HepG2 (cell line): ENCODE measurements around the gene FRS2. TPM values are rescaled to one million over a fixed set of nuclear protein-coding genes. Genes with fewer than 3 reads are reported as not detected.

Source experiments
- ATAC-seq: fragments of 200-7000 bp; cut with Tn5 transposase; 3 replicates; pipeline ENCODE4 v1.9.1; 2020; ENCODE audit warnings: mild to moderate bottlenecking, moderate library complexity
- BruUV-seq: library from RNA; stranded (reverse); fragments of 400-500 nt; replicated peaks from 2 replicates; lab custom pipeline; 2021; lab: Mats Ljungman, UMichigan
- CTCF ChIA-PET: fragments of 300-600 bp; formaldehyde crosslinking; extraction: SDS; loops from one replicate; lab custom pipeline; 2021; ENCODE audit warnings: low total read pairs, inconsistent platforms, low intra/inter-chr PET ratio; lab: Yijun Ruan, JAX
- POLR2A ChIA-PET: fragments of 350-600 bp; sonication (Branson Sonifier 250); formaldehyde crosslinking; loops from one replicate; lab custom pipeline; 2020; ENCODE audit warnings: antibody characterized with exemption, inconsistent platforms; lab: Yijun Ruan, JAX
- DNase-seq: peaks from one replicate; pipeline ENCODE4 v3.0.0-alpha.2; 2015; ENCODE audit warnings: low spot score
- FAIRE-seq: peaks from 3 replicates; lab custom pipeline; 2011; peaks lifted over from hg19 to GRCh38; lab: Jason Lieb, UNC
- H2AFZ ChIP-seq: one replicate; pipeline ENCODE4 v1.6.1; 2011; ENCODE audit warnings: low read length, inconsistent platforms
- H3K27ac ChIP-seq: fragments of 300-600 bp; 3 replicates; pipeline ENCODE4 v1.8.0; 2011; ENCODE audit warnings: mixed run types, mild to moderate bottlenecking, mixed read lengths, low read length, inconsistent platforms; ENCODE audit not compliant: insufficient read depth; ENCODE audit errors: extremely low read length
- H3K27me3 ChIP-seq, 2 experiments: fragments of 200-600 bp in 1 of 2; 2 replicates in 1 of 2; 3 replicates in 1 of 2; pipeline versions ENCODE4 v1.6.0 to v1.8.0; 2011; ENCODE audit warnings: low read length in 2 of 2, mild to moderate bottlenecking in 2 of 2, moderate library complexity in 2 of 2, inconsistent platforms in 1 of 2; ENCODE audit not compliant: insufficient read depth in 2 of 2, control insufficient read depth in 1 of 2
- H3K36me3 ChIP-seq, 2 experiments: fragments of 200-600 bp in 1 of 2; replicated peaks in 1 of 2; 2 replicates in 1 of 2; 3 replicates in 1 of 2; pipeline versions ENCODE4 v1.5.1 to v1.8.0; 2011; ENCODE audit warnings: low read length in 2 of 2, inconsistent platforms in 1 of 2; ENCODE audit not compliant: insufficient read depth in 2 of 2, control insufficient read depth in 1 of 2
- H3K4me1 ChIP-seq: 2 replicates; pipeline ENCODE4 v1.5.1; 2012; ENCODE audit warnings: low read length, inconsistent platforms; ENCODE audit not compliant: insufficient read depth
- H3K4me2 ChIP-seq: 2 replicates; pipeline ENCODE4 v1.6.0; 2011; ENCODE audit warnings: low read depth, low read length, inconsistent platforms
- H3K4me3 ChIP-seq, 3 experiments: fragments of 200-600 bp in 1 of 3; sonication (generic), shearing (Covaris generic) in 1 of 3; replicated peaks in 1 of 3; 2 replicates each; pipeline ENCODE4 v1.5.1; 2011 to 2016; ENCODE audit warnings: low read length in 3 of 3, inconsistent platforms in 2 of 3, low read depth in 2 of 3, mild to moderate bottlenecking in 2 of 3, control low read depth in 1 of 3, mixed read lengths in 1 of 3; ENCODE audit not compliant: insufficient read depth in 1 of 3
- H3K79me2 ChIP-seq: one replicate; pipeline ENCODE4 v1.6.1; 2011; ENCODE audit warnings: low read length, inconsistent platforms; ENCODE audit not compliant: insufficient read depth
- H3K9ac ChIP-seq: 2 replicates; pipeline ENCODE4 v1.6.0; 2011; ENCODE audit warnings: mild to moderate bottlenecking, low read depth, low read length, inconsistent platforms; ENCODE audit not compliant: insufficient read depth
- H3K9me3 ChIP-seq: 2 replicates; pipeline ENCODE4 v1.5.1; 2012; ENCODE audit warnings: mild to moderate bottlenecking, low read length
- H4K20me1 ChIP-seq: 2 replicates; pipeline ENCODE4 v1.6.0; 2011; ENCODE audit warnings: inconsistent platforms, mild to moderate bottlenecking, low read length, moderate library complexity; ENCODE audit not compliant: insufficient read depth
- AGO2 ChIP-seq: fragments of 200-400 bp; formaldehyde crosslinking; optimal IDR thresholded peaks from 2 replicates; pipeline ENCODE3; 2017; ENCODE audit warnings: mild to moderate bottlenecking, low read depth, low read length, moderate library complexity
- NFKB2 ChIP-seq: sonication (generic); formaldehyde crosslinking; IDR thresholded peaks from 2 replicates; pipeline ENCODE4 v1.4.0; 2020; ENCODE audit warnings: missing genetic modification reagents, borderline replicate concordance
- TMF1 ChIP-seq: sonication (generic); formaldehyde crosslinking; IDR thresholded peaks from 2 replicates; pipeline ENCODE4 v1.8.1; 2022; ENCODE audit warnings: low read depth, missing genetic modification reagents
- ZNF337 ChIP-seq: sonication (generic); formaldehyde crosslinking; IDR thresholded peaks from 2 replicates; pipeline ENCODE4 v1.5.1; 2020; ENCODE audit warnings: missing genetic modification reagents, low read depth, mild to moderate bottlenecking, borderline replicate concordance
- ZNF616 ChIP-seq: sonication (generic); formaldehyde crosslinking; IDR thresholded peaks from 2 replicates; pipeline ENCODE4 v1.5.0; 2020; ENCODE audit warnings: low read depth, mild to moderate bottlenecking, missing genetic modification reagents
- ZNF674 ChIP-seq: sonication (generic); formaldehyde crosslinking; IDR thresholded peaks from 2 replicates; pipeline ENCODE4 v1.5.0; 2020; ENCODE audit warnings: low read depth, mild to moderate bottlenecking, missing genetic modification reagents
- WGBS: methylation state at CpG from one replicate; pipeline ENCODE4 v1.1.6; 2017; ENCODE audit warnings: low lambda C conversion rate; 5-methylcytosine and 5-hydroxymethylcytosine counted together
- in situ Hi-C: cut with HindIII; loops from 2 replicates; pipeline ENCODE4 v1.10.0; 2017; ENCODE audit warnings: low pct_unique_long_range_greater_than_20kb; ENCODE audit not compliant: extremely low pct_ligation_motif_present
- intact Hi-C: fragments of 100-400 bp; cut with micrococcal nuclease; formaldehyde crosslinking; loops from one replicate; pipeline ENCODE4 v1.10.0; 2022; ENCODE audit not compliant: unreplicated experiment
- polyA plus RNA-seq, 8 experiments: library from polyadenylated mRNA; depleted of rRNA in 3 of 8; stranded (reverse) in 7 of 8; unstranded in 1 of 8; fragments of >200 nt; fragmentation: Illumina TruSeq in 4 of 8; extraction: Trizol in 4 of 8; gene quantifications; 2 replicates each; pipeline versions ENCODE4 v1.2.1 to v1.2.3, GENCODE V29; 2011 to 2016; ENCODE audit warnings: low read depth in 4 of 8, missing spikeins in 1 of 8, mixed read lengths in 1 of 8; ENCODE audit not compliant: insufficient read depth in 1 of 8
- total RNA-seq, 5 experiments: library from RNA; depleted of rRNA; stranded (reverse); fragments of >200 nt; fragmentation: Illumina TruSeq; extraction: Trizol; gene quantifications; 2 replicates each; pipeline ENCODE4 v1.2.3, GENCODE V29; 2016; ENCODE audit warnings: low read depth in 1 of 5
- TF ChIP-seq, protein P1 (sequence below): conservative IDR thresholded peaks from 2 replicates; pipeline ENCODE4 v1.6.1; 2018; ENCODE audit warnings: missing genetic modification reagents

Gene FRS2
- total and polyA plus RNA-seq, 2 of the 13 experiments (the other 11 are each of a cell fraction or from before 2014, with no cell fraction given), result 8.3 to 16.8 TPM

DNA sequence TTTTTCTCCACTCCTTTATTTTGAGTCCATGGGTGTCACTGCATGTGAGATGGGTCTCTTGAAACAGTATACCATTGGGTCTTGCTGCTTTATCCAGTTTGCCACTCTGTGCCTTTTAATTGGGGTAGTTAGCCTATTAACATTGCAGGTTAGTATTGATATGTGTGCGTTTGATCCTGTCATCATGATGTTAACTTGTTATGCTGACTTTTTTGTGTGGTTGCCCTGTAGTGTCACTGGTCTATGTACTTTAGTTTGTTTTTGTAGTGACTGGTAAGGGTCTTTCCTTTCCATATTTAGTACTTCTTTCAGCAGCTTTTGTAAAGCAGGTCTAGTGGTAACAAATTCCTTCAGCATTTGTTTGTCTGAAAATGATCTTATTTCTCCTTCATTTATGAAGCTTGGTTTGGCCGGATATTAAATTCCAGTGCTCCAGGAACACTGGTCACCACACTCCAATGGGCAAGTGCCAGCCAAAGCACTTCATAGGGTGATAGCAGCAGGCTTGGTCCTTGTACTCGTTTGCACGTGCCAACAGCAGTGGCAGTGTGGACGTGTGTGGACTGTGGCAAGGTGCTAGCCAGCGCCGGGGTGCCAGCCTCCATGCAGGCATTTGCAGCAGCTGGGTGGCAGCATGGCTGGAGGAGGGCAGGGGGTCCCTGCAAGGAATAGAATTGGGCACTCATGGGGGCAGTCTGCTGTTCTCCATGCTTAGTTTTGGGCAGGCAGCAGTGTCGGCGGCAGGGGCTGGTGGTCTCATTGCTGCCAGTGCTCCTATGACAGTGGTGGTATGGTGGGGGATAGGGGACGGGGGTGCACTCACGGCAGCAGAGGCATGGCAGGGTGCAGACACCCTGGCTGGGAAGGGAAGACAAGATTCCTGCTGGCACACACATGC is 53.5 kb downstream of the FRS2 start:
- H3K27ac ChIP-seq, result no peak overlapping the region
- no TSS peak for BruUV-seq
- no peak; the same call in 2 of the 3 replicates for ATAC-seq
- H3K9me3 ChIP-seq, result 0 out of 2 replicates have a peak, but pooled peaks cover 7% of the 10 kb centered on the region
- H3K36me3 ChIP-seq, result no peaks in the 10 kb centered on the region
- no peak overlapping the region for H2AFZ ChIP-seq
- WGBS, result 96% methylated on average over 11 of the region's 11 CpGs
- H4K20me1 ChIP-seq, result no peaks in the 10 kb centered on the region
- H3K4me1 ChIP-seq, result peaks cover 11% of the 10 kb centered on the region; the same call in 1 of the 2 replicates
- no peak overlapping the region for H3K4me3 ChIP-seq
- intact Hi-C loops, result no loop called here
- H3K27me3 ChIP-seq, result no peaks in the 10 kb centered on the region
- H3K79me2 ChIP-seq, result peaks cover 91% of the 10 kb centered on the region
- no peak overlapping the region for H3K9ac ChIP-seq
- CTCF ChIA-PET, result no interaction called here
- no peak overlapping the region for H3K4me2 ChIP-seq
- DNase-seq, result no peak
- POLR2A ChIA-PET, result no interaction called here
- FAIRE-seq, result no peak
- in situ Hi-C loops, result no loop called here
- TF ChIP-seq TMF1 (CRISPR knock-in tag) (no peak), ZNF337 (CRISPR knock-in tag) (peak; percentile 50; the same call in 1 of the 2 replicates), ZNF616 (CRISPR knock-in tag) (no peak), AGO2 (peak; percentile 32), ZNF674 (CRISPR knock-in tag) (no peak), NFKB2 (CRISPR knock-in tag) (no peak)
- TF ChIP-seq, protein P1, sequence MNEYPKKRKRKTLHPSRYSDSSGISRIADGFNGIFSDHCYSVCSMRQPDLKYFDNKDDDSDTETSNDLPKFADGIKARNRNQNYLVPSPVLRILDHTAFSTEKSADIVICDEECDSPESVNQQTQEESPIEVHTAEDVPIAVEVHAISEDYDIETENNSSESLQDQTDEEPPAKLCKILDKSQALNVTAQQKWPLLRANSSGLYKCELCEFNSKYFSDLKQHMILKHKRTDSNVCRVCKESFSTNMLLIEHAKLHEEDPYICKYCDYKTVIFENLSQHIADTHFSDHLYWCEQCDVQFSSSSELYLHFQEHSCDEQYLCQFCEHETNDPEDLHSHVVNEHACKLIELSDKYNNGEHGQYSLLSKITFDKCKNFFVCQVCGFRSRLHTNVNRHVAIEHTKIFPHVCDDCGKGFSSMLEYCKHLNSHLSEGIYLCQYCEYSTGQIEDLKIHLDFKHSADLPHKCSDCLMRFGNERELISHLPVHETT (CRISPR knock-in tag), result no peak
